RWPE2 (cell line): Measurements from ENCODE around the gene LPCAT1.

ENCODE experiments used
- ATAC-seq: fragments of 200-7000 bp; cut with Tn5 transposase; 3 replicates; pipeline ENCODE4 v1.9.1; 2021; ENCODE audit warnings: low read depth
- DNase-seq: peaks from one replicate; pipeline ENCODE4 v3.0.0-alpha.2; 2020; ENCODE audit warnings: low spot score
- H3K27ac ChIP-seq: fragments of 450-650 bp; 2 replicates; pipeline ENCODE4 v1.5.1; 2017; ENCODE audit warnings: mild to moderate bottlenecking; ENCODE audit not compliant: poor library complexity, severe bottlenecking
- H3K27me3 ChIP-seq: fragments of 250-450 bp; sonication (Bioruptor Pico); 2 replicates; pipeline ENCODE4 v1.5.1; 2021; ENCODE audit warnings: mild to moderate bottlenecking, moderate library complexity; ENCODE audit not compliant: insufficient read depth, poor library complexity, severe bottlenecking
- H3K36me3 ChIP-seq: fragments of 250-450 bp; sonication (Bioruptor Pico); 2 replicates; pipeline ENCODE4 v1.5.1; 2020; ENCODE audit warnings: low read depth, mild to moderate bottlenecking, moderate library complexity
- H3K4me1 ChIP-seq: fragments of 250-450 bp; sonication (Bioruptor Pico); 2 replicates; pipeline ENCODE4 v1.5.1; 2021; ENCODE audit warnings: mild to moderate bottlenecking, moderate library complexity; ENCODE audit not compliant: insufficient read depth, poor library complexity, severe bottlenecking
- H3K4me3 ChIP-seq: fragments of 250-450 bp; sonication (Bioruptor Pico); 2 replicates; pipeline ENCODE4 v1.5.1; 2021; ENCODE audit warnings: mild to moderate bottlenecking, moderate library complexity; ENCODE audit not compliant: severe bottlenecking
- H3K9me3 ChIP-seq: fragments of 250-450 bp; sonication (Bioruptor Pico); 2 replicates; pipeline ENCODE4 v1.5.1; 2021; ENCODE audit warnings: mild to moderate bottlenecking, moderate library complexity; ENCODE audit not compliant: severe bottlenecking
- TF ChIP-seq, protein P1 (sequence below): fragments of 450-650 bp; IDR thresholded peaks from one replicate; pipeline ENCODE4 v1.5.1; 2017; ENCODE audit warnings: mild to moderate bottlenecking, moderate library complexity; ENCODE audit not compliant: poor library complexity, severe bottlenecking

LPCAT1 gene

DNA sequence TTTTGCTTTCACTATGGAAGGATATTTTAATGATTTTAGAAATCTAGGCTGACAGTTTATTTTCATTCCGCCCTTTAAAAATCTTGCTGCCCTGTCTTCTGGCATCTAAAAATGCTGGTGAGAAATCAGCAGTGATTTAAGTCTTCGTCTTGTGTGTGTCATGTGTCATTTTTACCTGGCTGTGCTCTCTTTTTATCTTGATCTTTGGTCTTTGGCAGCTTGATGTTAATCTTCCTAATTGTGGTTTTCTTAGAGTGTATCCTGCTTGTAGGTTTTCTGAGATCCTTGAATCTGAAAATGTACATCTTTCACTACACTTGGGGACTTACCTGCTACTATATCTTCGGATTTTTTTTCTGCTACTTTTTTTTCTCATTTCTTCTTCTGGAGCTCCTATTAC, 11.9 kb upstream of the LPCAT1 start:
- DNase-seq (no peak), ATAC-seq (no peak)
- H3K27me3 ChIP-seq: no peaks in the 10 kb centered on the region
- H3K27ac ChIP-seq: no peak overlapping the region
- TF ChIP-seq, protein P1, sequence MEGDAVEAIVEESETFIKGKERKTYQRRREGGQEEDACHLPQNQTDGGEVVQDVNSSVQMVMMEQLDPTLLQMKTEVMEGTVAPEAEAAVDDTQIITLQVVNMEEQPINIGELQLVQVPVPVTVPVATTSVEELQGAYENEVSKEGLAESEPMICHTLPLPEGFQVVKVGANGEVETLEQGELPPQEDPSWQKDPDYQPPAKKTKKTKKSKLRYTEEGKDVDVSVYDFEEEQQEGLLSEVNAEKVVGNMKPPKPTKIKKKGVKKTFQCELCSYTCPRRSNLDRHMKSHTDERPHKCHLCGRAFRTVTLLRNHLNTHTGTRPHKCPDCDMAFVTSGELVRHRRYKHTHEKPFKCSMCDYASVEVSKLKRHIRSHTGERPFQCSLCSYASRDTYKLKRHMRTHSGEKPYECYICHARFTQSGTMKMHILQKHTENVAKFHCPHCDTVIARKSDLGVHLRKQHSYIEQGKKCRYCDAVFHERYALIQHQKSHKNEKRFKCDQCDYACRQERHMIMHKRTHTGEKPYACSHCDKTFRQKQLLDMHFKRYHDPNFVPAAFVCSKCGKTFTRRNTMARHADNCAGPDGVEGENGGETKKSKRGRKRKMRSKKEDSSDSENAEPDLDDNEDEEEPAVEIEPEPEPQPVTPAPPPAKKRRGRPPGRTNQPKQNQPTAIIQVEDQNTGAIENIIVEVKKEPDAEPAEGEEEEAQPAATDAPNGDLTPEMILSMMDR: no peak
- H3K9me3 ChIP-seq: no peaks in the 10 kb centered on the region
- no peaks in the 10 kb centered on the region for H3K36me3 ChIP-seq
- H3K4me1 ChIP-seq: no peaks in the 10 kb centered on the region
- H3K4me3 ChIP-seq: no peak overlapping the region

DNA sequence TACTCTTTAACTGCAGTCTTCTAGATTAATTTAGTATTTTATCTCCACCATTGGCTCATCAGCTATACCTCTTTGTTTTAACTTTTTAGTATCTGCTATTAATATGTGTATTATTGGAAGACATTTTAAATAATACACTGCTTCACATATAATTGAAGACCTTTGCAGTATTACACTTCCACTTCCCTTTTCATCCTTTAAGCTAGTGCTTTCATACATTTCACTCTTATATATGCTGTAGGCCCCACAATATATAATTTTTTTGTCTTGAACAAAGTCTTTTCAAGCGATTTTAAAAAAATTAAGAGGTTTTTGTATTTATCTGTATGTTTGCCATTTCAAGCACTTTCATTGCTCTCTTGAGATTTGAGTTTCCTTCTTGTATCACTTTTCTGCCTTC, 8.6 kb upstream of the LPCAT1 start:
- DNase-seq: no peak
- H3K4me3 ChIP-seq: no peak overlapping the region
- no peaks in the 10 kb centered on the region for H3K36me3 ChIP-seq
- ATAC-seq: no peak
- H3K27ac ChIP-seq: no peak overlapping the region
- TF ChIP-seq, protein P1: no peak
- H3K27me3 ChIP-seq: no peaks in the 10 kb centered on the region
- no peaks in the 10 kb centered on the region for H3K4me1 ChIP-seq
- H3K9me3 ChIP-seq: no peaks in the 10 kb centered on the region

DNA sequence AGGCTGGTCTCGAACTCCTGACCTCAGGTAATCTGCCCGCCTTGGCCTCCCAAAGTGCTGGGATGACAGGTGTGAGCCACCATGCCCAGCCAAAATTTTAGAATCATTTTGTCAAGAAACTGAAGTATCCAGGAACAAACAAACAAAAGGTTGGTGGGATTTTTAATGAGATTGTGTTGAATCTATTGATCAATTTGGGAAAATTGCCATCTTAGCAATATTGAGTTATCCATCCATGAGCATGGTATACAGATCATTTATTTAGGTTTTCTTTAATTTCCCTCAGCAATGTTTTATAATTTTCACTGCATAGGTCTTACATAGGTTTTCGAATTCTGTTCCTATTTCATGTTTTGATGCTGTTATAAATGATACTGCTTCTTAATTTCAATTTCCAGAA, 5.7 kb upstream of the LPCAT1 start:
- no peaks in the 10 kb centered on the region for H3K9me3 ChIP-seq
- no peaks in the 10 kb centered on the region for H3K36me3 ChIP-seq
- ATAC-seq (no peak), DNase-seq (no peak)
- TF ChIP-seq, protein P1: no peak
- H3K4me1 ChIP-seq: no peaks in the 10 kb centered on the region
- H3K27ac ChIP-seq: no peak overlapping the region
- H3K27me3 ChIP-seq: no peaks in the 10 kb centered on the region
- H3K4me3 ChIP-seq: no peak overlapping the region

DNA sequence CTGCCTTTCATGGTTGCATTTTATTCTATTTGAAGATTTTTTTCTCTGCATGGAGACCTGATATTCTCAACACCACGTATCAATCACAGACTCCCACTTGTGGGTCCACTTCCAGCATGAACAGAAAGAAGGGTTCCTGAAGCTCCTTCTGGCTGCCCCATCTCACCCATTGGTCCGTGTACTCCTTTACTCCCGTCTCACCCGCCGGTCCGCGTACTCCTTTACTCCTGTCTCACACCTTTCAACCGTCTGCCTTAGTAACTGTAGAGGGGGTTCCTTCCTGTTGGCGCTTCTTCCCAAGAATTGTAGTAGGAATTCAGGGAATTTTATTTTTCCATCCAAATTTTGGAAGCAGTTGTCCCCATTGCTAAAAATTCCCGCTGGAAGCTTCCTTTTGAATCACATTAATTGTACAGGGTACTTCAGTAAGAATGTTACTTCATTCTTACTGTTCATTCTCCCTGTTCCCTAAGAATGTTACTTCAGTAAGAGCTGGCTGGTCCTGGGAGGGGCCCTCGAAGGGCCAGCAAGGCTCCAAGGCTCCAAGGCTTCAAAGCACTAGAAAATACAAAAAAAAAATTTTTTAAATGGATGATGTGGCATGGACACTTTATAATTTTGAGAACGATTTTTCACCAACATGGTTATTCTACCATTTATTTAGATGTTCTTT, 3.9 kb upstream of the LPCAT1 start:
- Histone ChIP-seq H3K27ac (no peak overlapping the region), H3K4me1 (no peaks in the 10 kb centered on the region), H3K4me3 (no peak overlapping the region), H3K27me3 (no peaks in the 10 kb centered on the region), H3K9me3 (no peaks in the 10 kb centered on the region), H3K36me3 (no peaks in the 10 kb centered on the region)
- TF ChIP-seq, protein P1: no peak
- ATAC-seq: no peak
- DNase-seq: peak; percentile 42

DNA sequence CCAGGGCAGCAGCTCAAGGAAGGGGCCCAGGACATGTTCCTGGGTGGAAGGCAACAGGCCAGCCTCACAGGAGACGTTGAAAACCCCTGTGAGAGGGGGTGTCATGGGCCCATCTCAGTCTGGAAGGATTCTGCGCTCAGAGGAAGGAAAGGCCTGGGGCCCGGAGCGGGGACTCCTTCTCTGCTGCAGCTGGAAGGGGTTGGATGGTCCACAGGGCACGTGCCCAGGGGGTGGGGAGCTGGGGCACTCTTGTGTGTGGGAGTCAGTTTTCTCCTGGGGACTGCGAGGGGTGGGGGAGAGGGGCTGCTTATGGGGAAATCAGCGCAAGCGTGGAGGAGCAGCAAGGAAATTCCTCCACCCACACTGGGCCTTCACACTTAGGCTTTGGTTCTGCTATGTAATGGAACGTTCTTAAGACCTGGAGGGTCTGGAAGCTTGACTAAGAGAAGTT, 2.9 kb upstream of the LPCAT1 start:
- no peaks in the 10 kb centered on the region for H3K27me3 ChIP-seq
- ATAC-seq (no peak), DNase-seq (peak; percentile 61)
- no peak overlapping the region for H3K4me3 ChIP-seq
- H3K4me1 ChIP-seq: no peaks in the 10 kb centered on the region
- H3K27ac ChIP-seq: no peak overlapping the region
- TF ChIP-seq, protein P1: no peak
- H3K36me3 ChIP-seq: peaks cover 2% of the 10 kb centered on the region
- H3K9me3 ChIP-seq: no peaks in the 10 kb centered on the region
